ENCODE data around the gene GALNT13. TPM values are rescaled to one million over a fixed set of nuclear protein-coding genes. Genes with fewer than 3 reads are reported as not detected.

GALNT13 gene
- total and polyA plus RNA-seq, 2 experiments from 2014 or later, result 1.3 to 3.1 TPM

GRCh38 chr2:154240316-154240715 is 368.6 kb downstream of the GALNT13 start:
- H3K27ac ChIP-seq, result no peak overlapping the region
- no peaks in the 10 kb centered on the region for H3K27me3 ChIP-seq
- DNase-seq (ENCODE audit: low read depth in 1 of 2, low spot score in 1 of 2), result no peak
- H3K9me3 ChIP-seq (ENCODE audit: low read depth), result no peaks in the 10 kb centered on the region
- no peak overlapping the region for H3K4me3 ChIP-seq
- H3K36me3 ChIP-seq, result no peaks in the 10 kb centered on the region
- TF ChIP-seq, protein P1, sequence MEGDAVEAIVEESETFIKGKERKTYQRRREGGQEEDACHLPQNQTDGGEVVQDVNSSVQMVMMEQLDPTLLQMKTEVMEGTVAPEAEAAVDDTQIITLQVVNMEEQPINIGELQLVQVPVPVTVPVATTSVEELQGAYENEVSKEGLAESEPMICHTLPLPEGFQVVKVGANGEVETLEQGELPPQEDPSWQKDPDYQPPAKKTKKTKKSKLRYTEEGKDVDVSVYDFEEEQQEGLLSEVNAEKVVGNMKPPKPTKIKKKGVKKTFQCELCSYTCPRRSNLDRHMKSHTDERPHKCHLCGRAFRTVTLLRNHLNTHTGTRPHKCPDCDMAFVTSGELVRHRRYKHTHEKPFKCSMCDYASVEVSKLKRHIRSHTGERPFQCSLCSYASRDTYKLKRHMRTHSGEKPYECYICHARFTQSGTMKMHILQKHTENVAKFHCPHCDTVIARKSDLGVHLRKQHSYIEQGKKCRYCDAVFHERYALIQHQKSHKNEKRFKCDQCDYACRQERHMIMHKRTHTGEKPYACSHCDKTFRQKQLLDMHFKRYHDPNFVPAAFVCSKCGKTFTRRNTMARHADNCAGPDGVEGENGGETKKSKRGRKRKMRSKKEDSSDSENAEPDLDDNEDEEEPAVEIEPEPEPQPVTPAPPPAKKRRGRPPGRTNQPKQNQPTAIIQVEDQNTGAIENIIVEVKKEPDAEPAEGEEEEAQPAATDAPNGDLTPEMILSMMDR (IDR thresholded peaks at IDR 0.05; ENCODE audit: low read depth, low read length), result no peak
- peaks cover 17% of the 10 kb centered on the region for H3K4me1 ChIP-seq (ENCODE audit: low read depth)

- Histone ChIP-seq H3K4me1 (ENCODE audit: low read depth) (peaks cover 17% of the 10 kb centered on the region), H3K27me3 (no peaks in the 10 kb centered on the region), H3K36me3 (no peaks in the 10 kb centered on the region), H3K9me3 (ENCODE audit: low read depth) (no peaks in the 10 kb centered on the region), H3K4me3 (no peak overlapping the region), H3K27ac (no peak overlapping the region)
- TF ChIP-seq, protein P1 (IDR thresholded peaks at IDR 0.05; ENCODE audit: low read depth, low read length), result no peak
- DNase-seq (ENCODE audit: low read depth in 1 of 2, low spot score in 1 of 2), result no peak
Measured at GRCh38 chr2:154240921-154241379, 369.2 kb downstream of the GALNT13 start.

GRCh38 chr2:154242687-154243086 is 371.0 kb downstream of the GALNT13 start:
- Histone ChIP-seq H3K4me1 (ENCODE audit: low read depth) (peaks cover 17% of the 10 kb centered on the region), H3K27me3 (no peaks in the 10 kb centered on the region), H3K27ac (no peak overlapping the region), H3K9me3 (ENCODE audit: low read depth) (no peaks in the 10 kb centered on the region), H3K4me3 (no peak overlapping the region), H3K36me3 (no peaks in the 10 kb centered on the region)
- DNase-seq (ENCODE audit: low read depth in 1 of 2, low spot score in 1 of 2), result no peak
- TF ChIP-seq, protein P1 (IDR thresholded peaks at IDR 0.05; ENCODE audit: low read depth, low read length), result no peak

DNA sequence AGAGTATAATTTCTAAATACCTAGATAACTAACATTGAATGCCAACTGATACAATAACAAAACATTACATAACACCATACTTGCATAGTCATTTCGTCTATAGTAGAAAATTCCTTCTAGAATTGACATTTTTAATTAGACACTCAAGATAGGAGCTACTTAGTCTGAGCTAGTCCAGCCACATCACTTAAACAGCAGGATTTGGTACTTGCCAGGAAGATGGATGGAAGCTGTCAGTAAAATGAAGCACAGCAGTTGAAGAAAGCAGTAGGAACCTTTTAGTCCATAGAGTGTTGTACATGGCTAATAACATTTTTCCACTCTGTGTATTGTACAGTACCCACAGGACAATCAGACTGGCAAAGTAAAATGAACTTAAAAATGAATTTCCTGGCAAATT is 372.0 kb downstream of the GALNT13 start:
- H3K4me3 ChIP-seq, result no peak overlapping the region
- H3K27me3 ChIP-seq, result no peaks in the 10 kb centered on the region
- peaks cover 17% of the 10 kb centered on the region for H3K4me1 ChIP-seq (ENCODE audit: low read depth)
- TF ChIP-seq, protein P1 (IDR thresholded peaks at IDR 0.05; ENCODE audit: low read depth, low read length), result no peak
- H3K27ac ChIP-seq, result no peak overlapping the region
- H3K36me3 ChIP-seq, result no peaks in the 10 kb centered on the region
- H3K9me3 ChIP-seq (ENCODE audit: low read depth), result no peaks in the 10 kb centered on the region
- peak in 1 of 2 donors; percentile 59 for DNase-seq (ENCODE audit: low read depth in 1 of 2, low spot score in 1 of 2)

DNA sequence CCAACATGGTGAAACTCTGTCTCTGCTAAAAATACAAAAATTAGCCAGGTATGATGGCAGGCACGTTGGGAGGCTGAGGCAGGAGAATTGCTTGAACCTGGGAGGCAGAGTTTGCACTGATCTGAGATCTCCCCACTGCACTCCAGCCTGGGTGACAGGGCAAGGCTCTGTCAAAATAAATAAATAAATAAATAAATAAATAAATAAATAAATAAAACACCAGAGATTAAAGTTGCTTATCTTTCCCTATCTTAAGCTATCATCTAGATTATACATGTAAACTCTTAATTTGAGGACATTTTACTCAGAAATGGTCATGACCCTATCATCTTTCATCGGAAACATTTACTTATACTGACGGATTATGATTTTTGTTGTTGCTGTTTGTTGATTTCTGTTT is 373.2 kb downstream of the GALNT13 start:
- no peak overlapping the region for H3K4me3 ChIP-seq
- H3K27me3 ChIP-seq, result no peaks in the 10 kb centered on the region
- TF ChIP-seq, protein P1 (IDR thresholded peaks at IDR 0.05; ENCODE audit: low read depth, low read length), result no peak
- no peak for DNase-seq (ENCODE audit: low read depth in 1 of 2, low spot score in 1 of 2)
- no peaks in the 10 kb centered on the region for H3K36me3 ChIP-seq
- H3K4me1 ChIP-seq (ENCODE audit: low read depth), result peaks cover 17% of the 10 kb centered on the region
- H3K27ac ChIP-seq, result no peak overlapping the region
- no peaks in the 10 kb centered on the region for H3K9me3 ChIP-seq (ENCODE audit: low read depth)

DNA sequence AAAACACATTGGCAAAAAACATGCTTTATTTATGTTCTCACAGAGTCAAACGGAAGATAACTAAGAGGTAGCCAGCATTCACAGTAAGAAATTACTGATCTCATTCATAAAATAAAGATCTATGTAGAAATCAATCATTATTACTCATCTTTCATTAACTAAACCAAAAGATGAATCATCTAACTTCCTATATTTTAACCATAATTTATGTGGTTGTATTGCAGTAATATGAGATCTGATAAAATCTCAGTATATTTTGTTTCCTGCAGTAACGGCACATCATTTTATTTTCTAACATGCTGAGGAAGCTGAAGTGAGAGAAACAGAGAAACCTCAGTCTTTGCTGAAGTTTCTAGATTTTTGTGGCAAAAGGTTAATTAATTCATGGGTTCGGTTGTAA is 375.8 kb downstream of the GALNT13 start:
- no peaks in the 10 kb centered on the region for H3K36me3 ChIP-seq
- H3K27ac ChIP-seq, result no peak overlapping the region
- H3K9me3 ChIP-seq (ENCODE audit: low read depth), result no peaks in the 10 kb centered on the region
- peaks cover 14% of the 10 kb centered on the region for H3K4me1 ChIP-seq (ENCODE audit: low read depth)
- DNase-seq (ENCODE audit: low read depth in 1 of 2, low spot score in 1 of 2), result no peak
- TF ChIP-seq, protein P1 (IDR thresholded peaks at IDR 0.05; ENCODE audit: low read depth, low read length), result no peak
- H3K4me3 ChIP-seq, result no peak overlapping the region
- no peaks in the 10 kb centered on the region for H3K27me3 ChIP-seq

Measured in cardiac muscle cell (in vitro differentiated cells and primary cell).